HG03095 (cell line): ENCODE measurements around the gene LAGE3.

Experiments used
- ATAC-seq: cut with Tn5 transposase; IDR thresholded peaks from one replicate; pipeline ENCODE4 v1.9.1; 2021; ENCODE audit warnings: moderate library complexity; ENCODE audit not compliant: unreplicated experiment

Gene LAGE3

GRCh38 chrX:154478728-154479622, at the start of gene LAGE3:
TSS of gene LAGE3 (minus strand) at chrX:154479281. CDS start at chrX:154478915, 366 bp downstream.
- peak; percentile 71 for ATAC-seq

- ATAC-seq, result peak; percentile 83
Observed at GRCh38 chrX:154526901-154527675, 48.0 kb upstream of the LAGE3 start.

- ATAC-seq, result no peak
Observed at GRCh38 chrX:154525606-154526490, 46.8 kb upstream of the LAGE3 start.

GRCh38 chrX:154519389-154519788, 40.3 kb upstream of the LAGE3 start:
- no peak for ATAC-seq

GRCh38 chrX:154517101-154517781, 38.2 kb upstream of the LAGE3 start:
- no peak for ATAC-seq

GRCh38 chrX:154516656-154517100, 37.6 kb upstream of the LAGE3 start:
- ATAC-seq, result no peak

GRCh38 chrX:154515966-154516655, 37.0 kb upstream of the LAGE3 start, which contains the start of gene FAM3A:
TSS of gene FAM3A (minus strand) at chrX:154516232. CDS start at chrX:154515772, 460 bp downstream.
- peak; percentile 90 for ATAC-seq

- no peak for ATAC-seq
Observed at GRCh38 chrX:154515090-154515965, 36.2 kb upstream of the LAGE3 start.

GRCh38 chrX:154513716-154514115, 34.6 kb upstream of the LAGE3 start:
- ATAC-seq, result no peak

- ATAC-seq, result no peak
Observed at GRCh38 chrX:154512879-154513553, 33.9 kb upstream of the LAGE3 start.

- no peak for ATAC-seq
Observed at GRCh38 chrX:154511761-154512160, 32.7 kb upstream of the LAGE3 start.

- ATAC-seq, result no peak
Observed at GRCh38 chrX:154509455-154509854, 30.4 kb upstream of the LAGE3 start.

- ATAC-seq, result no peak
Observed at GRCh38 chrX:154508384-154508745, 29.3 kb upstream of the LAGE3 start.

- no peak for ATAC-seq
Observed at GRCh38 chrX:154507673-154508383, 28.7 kb upstream of the LAGE3 start.

- ATAC-seq, result no peak
Observed at GRCh38 chrX:154506483-154507332, 27.6 kb upstream of the LAGE3 start.

GRCh38 chrX:154505734-154506133, 26.7 kb upstream of the LAGE3 start:
- no peak for ATAC-seq

- ATAC-seq, result no peak
Observed at GRCh38 chrX:154502989-154503388, 23.9 kb upstream of the LAGE3 start.
